ENCODE data around the gene CBX1.
A peak's percentile ranks its signal among the peaks of the same experiment; 100 is the strongest.
"Not testable (repeated sequence)": the region's sequence is repeated elsewhere in the genome, so short reads cannot be mapped to it uniquely, and the experiment has no call there.

Gene CBX1

GRCh38 chr17:48051706-48052486, 49.4 kb downstream of the CBX1 start:
- DNase-seq (ENCODE audit: low read depth), result no peak

- DNase-seq (ENCODE audit: low read depth), result no peak
These were observed 50.0 kb downstream of the CBX1 start for GRCh38 chr17:48051283-48051682.

- no peak for DNase-seq (ENCODE audit: low read depth)
These were observed 52.7 kb downstream of the CBX1 start for GRCh38 chr17:48048384-48049126.

- peak; percentile 98 for DNase-seq (ENCODE audit: low read depth)
These were observed 53.4 kb downstream of the CBX1 start, which contains the start of gene NFE2L1 for GRCh38 chr17:48047741-48048383. Gene NFE2L1, plus strand, starts transcription at chr17:48048359. Its CDS starts 2,760 bp downstream, at chr17:48051119.

- DNase-seq (ENCODE audit: low read depth), result no peak
These were observed 54.1 kb downstream of the CBX1 start for GRCh38 chr17:48047113-48047740.

- no peak for DNase-seq (ENCODE audit: low read depth)
These were observed 55.0 kb downstream of the CBX1 start for GRCh38 chr17:48046296-48046695.

GRCh38 chr17:48045316-48046001, 55.8 kb downstream of the CBX1 start:
- no peak for DNase-seq (ENCODE audit: low read depth)

GRCh38 chr17:48044851-48045250, 56.4 kb downstream of the CBX1 start:
- no peak for DNase-seq (ENCODE audit: low read depth)

- no peak for DNase-seq (ENCODE audit: low read depth)
These were observed 58.1 kb downstream of the CBX1 start for GRCh38 chr17:48043176-48043575.

GRCh38 chr17:48038687-48039086, 62.6 kb downstream of the CBX1 start:
- no peak for DNase-seq (ENCODE audit: low read depth)

GRCh38 chr17:48037838-48038323, 63.4 kb downstream of the CBX1 start:
- no peak for DNase-seq (ENCODE audit: low read depth)

- DNase-seq (ENCODE audit: low read depth), result peak; percentile 51
These were observed 64.0 kb downstream of the CBX1 start, which contains the start of gene COPZ2 for GRCh38 chr17:48037036-48037837. Gene COPZ2, minus strand, starts transcription at chr17:48037797. Its CDS starts 20 bp downstream, at chr17:48037777.

- no peak for DNase-seq (ENCODE audit: low read depth)
These were observed 64.6 kb downstream of the CBX1 start for GRCh38 chr17:48036693-48037035.

GRCh38 chr17:48034734-48035133, 66.5 kb downstream of the CBX1 start:
- DNase-seq (ENCODE audit: low read depth), result not testable (repeated sequence)

GRCh38 chr17:48031966-48032365, 69.3 kb downstream of the CBX1 start:
- DNase-seq (ENCODE audit: low read depth), result no peak

GRCh38 chr17:48030531-48030930, 70.7 kb downstream of the CBX1 start:
- DNase-seq (ENCODE audit: low read depth), result no peak

- no peak for DNase-seq (ENCODE audit: low read depth)
These were observed 72.5 kb downstream of the CBX1 start for GRCh38 chr17:48028736-48029135.

- DNase-seq (ENCODE audit: low read depth), result no peak
These were observed 73.8 kb downstream of the CBX1 start for GRCh38 chr17:48027322-48027981.

GRCh38 chr17:48026502-48027321, 74.6 kb downstream of the CBX1 start:
- peak; percentile 56 for DNase-seq (ENCODE audit: low read depth)
